ENCODE results near the gene PCGF1. TPM values are rescaled to one million over a fixed set of nuclear protein-coding genes. Genes with fewer than 3 reads are reported as not detected.

The PCGF1 gene
- total and polyA plus RNA-seq, 8 donors: 1.9 to 49.6 (median 14.7) TPM

DNA sequence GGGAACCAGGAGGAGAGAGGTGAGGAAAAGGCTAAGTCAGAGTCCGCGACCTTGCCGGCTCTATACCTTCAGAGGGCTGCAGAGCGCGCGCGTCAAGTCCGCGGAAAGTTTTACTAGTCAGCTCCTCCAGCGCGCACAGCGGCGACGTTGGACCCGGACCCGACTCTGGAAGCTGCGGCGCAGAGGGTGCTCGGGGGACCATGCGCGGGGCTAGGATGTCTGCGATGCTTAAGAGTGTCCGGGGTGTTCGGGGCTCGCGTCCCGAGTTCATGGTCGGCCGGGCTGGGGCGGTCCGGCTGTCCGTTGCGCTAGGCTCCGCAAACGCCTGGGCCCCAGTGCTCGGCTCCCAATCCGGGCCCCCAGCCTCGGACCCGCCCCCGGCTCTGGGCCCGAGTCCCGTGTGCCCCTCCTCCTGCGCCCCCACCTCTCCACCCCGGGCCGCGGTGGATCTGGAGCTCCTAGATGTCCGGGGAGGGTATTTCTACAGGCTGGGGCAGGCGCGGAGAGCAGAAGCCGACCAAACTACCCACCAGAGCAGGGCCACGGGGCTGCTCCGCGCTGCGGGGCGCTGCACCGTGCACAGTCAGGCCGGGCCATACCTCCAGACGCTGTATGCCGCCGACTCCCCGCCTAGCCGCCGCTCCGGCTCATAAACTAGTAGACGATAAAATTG, 8.1 kb downstream of the PCGF1 start, which contains the start of gene LBX2:
Gene LBX2 (minus strand): TSS at position 337 of the 673 bp plus-strand sequence. CDS start 66 bp downstream, at position 271.
- peaks cover 0 to 77% (median 30%) of the 10 kb centered on the region in 3 donors for H3K27me3 ChIP-seq
- peaks cover 48 to 61% (median 58%) of the 10 kb centered on the region in 4 donors for H3K4me1 ChIP-seq
- TF ChIP-seq, protein P1, sequence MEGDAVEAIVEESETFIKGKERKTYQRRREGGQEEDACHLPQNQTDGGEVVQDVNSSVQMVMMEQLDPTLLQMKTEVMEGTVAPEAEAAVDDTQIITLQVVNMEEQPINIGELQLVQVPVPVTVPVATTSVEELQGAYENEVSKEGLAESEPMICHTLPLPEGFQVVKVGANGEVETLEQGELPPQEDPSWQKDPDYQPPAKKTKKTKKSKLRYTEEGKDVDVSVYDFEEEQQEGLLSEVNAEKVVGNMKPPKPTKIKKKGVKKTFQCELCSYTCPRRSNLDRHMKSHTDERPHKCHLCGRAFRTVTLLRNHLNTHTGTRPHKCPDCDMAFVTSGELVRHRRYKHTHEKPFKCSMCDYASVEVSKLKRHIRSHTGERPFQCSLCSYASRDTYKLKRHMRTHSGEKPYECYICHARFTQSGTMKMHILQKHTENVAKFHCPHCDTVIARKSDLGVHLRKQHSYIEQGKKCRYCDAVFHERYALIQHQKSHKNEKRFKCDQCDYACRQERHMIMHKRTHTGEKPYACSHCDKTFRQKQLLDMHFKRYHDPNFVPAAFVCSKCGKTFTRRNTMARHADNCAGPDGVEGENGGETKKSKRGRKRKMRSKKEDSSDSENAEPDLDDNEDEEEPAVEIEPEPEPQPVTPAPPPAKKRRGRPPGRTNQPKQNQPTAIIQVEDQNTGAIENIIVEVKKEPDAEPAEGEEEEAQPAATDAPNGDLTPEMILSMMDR (IDR thresholded peaks at IDR 0.05): no peak
- no peak for TF ChIP-seq EP300 (IDR thresholded peaks at IDR 0.05)
- no peak for TF ChIP-seq POLR2A (IDR thresholded peaks at IDR 0.05)
- TF ChIP-seq POLR2AphosphoS5 (IDR thresholded peaks at IDR 0.05): no peak
- intact Hi-C loops (cut with DNase I; ENCODE audit: low total_unique reads): no loop called here
- WGBS, 5 donors: 7 to 14% (median 8%) methylated on average over 35 to 65 of the region's 65 CpGs
- DNase-seq: peak in 1 of 2 donors; percentile 56
- H3K36me3 ChIP-seq: peaks cover 0 to 4% (median 2%) of the 10 kb centered on the region in 4 donors
- no peaks in the 10 kb centered on the region for H3K9me3 ChIP-seq
- H3K27ac ChIP-seq: peak within 1 kb of the TSS in 2 of 5 donors; percentile 45 to 51
- H3K4me3 ChIP-seq: peak within 1 kb of the TSS; percentile 26 to 56 (median 41)

DNA sequence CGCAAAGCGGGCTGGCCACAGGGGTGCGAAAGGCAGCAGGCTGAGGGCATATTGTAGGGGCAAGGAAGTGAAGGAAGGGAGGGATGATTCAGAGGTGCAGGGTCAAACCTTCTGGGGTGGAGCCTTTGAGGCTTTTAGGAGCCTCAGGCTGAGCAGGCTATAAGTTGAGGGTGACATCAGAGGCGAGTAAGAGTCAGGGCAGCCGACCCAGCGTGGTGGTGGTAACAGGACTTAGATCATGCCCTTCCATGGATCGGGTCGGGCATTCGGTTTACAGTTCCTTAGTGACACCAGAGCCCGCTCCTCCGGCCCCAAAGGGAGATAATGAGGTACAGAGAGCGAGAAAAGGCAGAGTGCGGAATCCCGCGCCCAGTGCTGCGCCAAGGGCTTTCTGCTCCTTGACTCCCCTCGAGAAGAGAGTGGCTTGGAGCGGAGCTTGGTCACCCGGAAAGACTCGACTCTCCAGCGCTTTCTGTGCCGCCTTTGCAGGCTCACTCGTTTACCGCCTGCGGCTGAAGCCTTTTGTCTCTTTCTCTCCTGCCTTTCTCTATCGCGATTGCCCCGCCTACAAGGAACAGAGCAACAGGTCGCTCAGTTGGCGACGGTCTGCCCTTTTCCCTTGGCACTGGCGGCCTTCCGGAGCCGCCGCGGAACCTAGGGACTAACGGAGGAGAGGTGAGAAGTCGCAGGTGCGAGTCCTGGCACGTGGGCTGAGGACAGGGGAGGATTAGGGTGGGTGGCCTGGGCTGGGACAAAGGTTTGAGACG, 8.8 kb downstream of the PCGF1 start:
- H3K27ac ChIP-seq: peak overlapping the region in 2 of 5 donors; percentile 45 to 51
- TF ChIP-seq, protein P1 (IDR thresholded peaks at IDR 0.05): no peak
- no peak for TF ChIP-seq EP300 (IDR thresholded peaks at IDR 0.05)
- TF ChIP-seq POLR2A (IDR thresholded peaks at IDR 0.05): no peak
- no peak for TF ChIP-seq POLR2AphosphoS5 (IDR thresholded peaks at IDR 0.05)
- peaks cover 41 to 54% (median 52%) of the 10 kb centered on the region in 4 donors for H3K4me1 ChIP-seq

DNA sequence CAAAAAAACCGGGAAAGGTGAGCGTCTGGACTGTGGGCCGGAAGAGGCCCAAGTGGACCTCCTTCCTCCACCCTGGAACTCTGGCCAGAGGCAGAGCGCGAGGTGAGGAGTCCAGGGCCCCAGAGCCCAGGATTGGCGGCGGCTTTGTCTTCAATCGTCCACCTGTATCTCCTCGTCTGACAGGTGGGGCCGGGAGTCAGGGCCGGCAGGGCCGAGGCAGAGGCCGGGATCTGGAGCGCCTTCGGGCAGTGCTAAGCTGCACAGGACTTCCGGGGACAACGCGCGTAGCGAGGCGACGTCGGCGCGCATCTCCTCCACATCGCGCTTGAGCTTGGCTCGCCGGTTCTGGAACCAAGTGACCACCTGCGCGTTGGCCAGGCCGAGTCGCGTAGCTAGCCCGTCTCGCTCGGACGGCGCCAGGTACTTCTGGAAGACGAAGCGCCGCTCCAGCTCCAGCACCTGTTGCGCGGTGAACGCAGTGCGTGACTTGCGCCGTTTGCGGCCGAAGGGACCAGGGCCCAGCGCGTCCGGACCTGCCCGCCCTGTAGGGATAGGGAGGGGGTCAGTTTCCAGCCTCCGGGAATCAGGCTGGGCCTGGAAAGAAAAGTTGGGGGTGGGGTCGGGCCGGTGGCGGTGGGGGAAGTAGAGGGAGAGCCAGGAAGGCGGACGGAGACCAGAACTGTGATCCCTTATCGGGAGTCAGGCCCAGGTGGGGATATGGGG, 9.6 kb downstream of the PCGF1 start:
- peak; percentile 34 to 61 for DNase-seq
- Histone ChIP-seq H3K9me3 (no peaks in the 10 kb centered on the region), H3K27ac (peak overlapping the region in 2 of 5 donors; percentile 45 to 51), H3K4me1 (peaks cover 35 to 47% (median 46%) of the 10 kb centered on the region in 4 donors), H3K27me3 (peaks cover 0 to 64% (median 30%) of the 10 kb centered on the region in 3 donors), H3K4me3 (peak overlapping the region; percentile 26 to 56 (median 41)), H3K36me3 (peaks cover 11 to 17% (median 16%) of the 10 kb centered on the region in 4 donors)
- WGBS, 5 donors: 1 to 5% (median 4%) methylated on average over 36 to 61 of the region's 61 CpGs
- intact Hi-C loops (cut with DNase I; ENCODE audit: low total_unique reads): no loop called here
- TF ChIP-seq EP300 (IDR thresholded peaks at IDR 0.05) (no peak), POLR2A (IDR thresholded peaks at IDR 0.05) (no peak), POLR2AphosphoS5 (IDR thresholded peaks at IDR 0.05) (peak in 1 of 3 donors; percentile 50)
- TF ChIP-seq, protein P1 (IDR thresholded peaks at IDR 0.05): no peak

More for the DNA sequence above, 8.8 kb downstream of the PCGF1 start:
- intact Hi-C loops (cut with DNase I; ENCODE audit: low total_unique reads): no loop called here
- peak overlapping the region; percentile 26 to 56 (median 41) for H3K4me3 ChIP-seq
- peak; percentile 40 to 57 for DNase-seq
- H3K9me3 ChIP-seq: no peaks in the 10 kb centered on the region
- peaks cover 0 to 71% (median 30%) of the 10 kb centered on the region in 3 donors for H3K27me3 ChIP-seq
- H3K36me3 ChIP-seq: peaks cover 4 to 10% (median 8%) of the 10 kb centered on the region in 4 donors
- WGBS, 5 donors: 2 to 3% (median 2%) methylated on average over 39 to 41 of the region's 41 CpGs
